GM18873 (cell line): ENCODE measurements around the gene SBF1.

ENCODE experiments used
- ATAC-seq: cut with Tn5 transposase; IDR thresholded peaks from one replicate; pipeline ENCODE4 v1.9.1; 2021; ENCODE audit warnings: mild to moderate bottlenecking, moderate library complexity, moderate number of reproducible peaks; ENCODE audit not compliant: unreplicated experiment, low FRiP score

The SBF1 gene

GRCh38 chr22:50486561-50487289 lies 11.9 kb upstream of the SBF1 start, which contains the start of gene MIOX:
Gene MIOX, plus strand, starts transcription at chr22:50486859. Its CDS starts 39 bp downstream, at chr22:50486898.
- ATAC-seq: no peak

GRCh38 chr22:50485221-50486131 lies 10.6 kb upstream of the SBF1 start:
- ATAC-seq: no peak

- no peak for ATAC-seq
Measured at GRCh38 chr22:50483977-50484853, 9.4 kb upstream of the SBF1 start.

GRCh38 chr22:50483556-50483955 lies 8.7 kb upstream of the SBF1 start:
- ATAC-seq: no peak

- ATAC-seq: no peak
Measured at GRCh38 chr22:50483106-50483505, 8.3 kb upstream of the SBF1 start.

GRCh38 chr22:50482107-50483074 lies 7.6 kb upstream of the SBF1 start:
- ATAC-seq: no peak

GRCh38 chr22:50481440-50482106 lies 6.7 kb upstream of the SBF1 start, which contains the start of gene ADM2:
Gene ADM2, plus strand, starts transcription at chr22:50481543. Its CDS starts 305 bp downstream, at chr22:50481848.
- ATAC-seq: no peak

- ATAC-seq: no peak
Measured at GRCh38 chr22:50481045-50481439, 6.2 kb upstream of the SBF1 start.

GRCh38 chr22:50479721-50480120 lies 4.9 kb upstream of the SBF1 start:
- ATAC-seq: no peak

GRCh38 chr22:50477923-50478322 lies 3.1 kb upstream of the SBF1 start:
- no peak for ATAC-seq

GRCh38 chr22:50476868-50477267 lies 2.0 kb upstream of the SBF1 start:
- no peak for ATAC-seq

GRCh38 chr22:50475652-50476002 lies 792 bp upstream of the SBF1 start:
- ATAC-seq: no peak

- ATAC-seq: no peak
Measured at GRCh38 chr22:50473855-50474671, 772 bp downstream of the SBF1 start.

GRCh38 chr22:50473088-50473487 lies 1.7 kb downstream of the SBF1 start:
- ATAC-seq: no peak

GRCh38 chr22:50471962-50472361 lies 2.9 kb downstream of the SBF1 start:
- ATAC-seq: no peak

- no peak for ATAC-seq
Measured at GRCh38 chr22:50471197-50471847, 3.5 kb downstream of the SBF1 start.

- no peak for ATAC-seq
Measured at GRCh38 chr22:50470491-50470890, 4.3 kb downstream of the SBF1 start.
